ENCODE data around the gene NXPE4.

NXPE4 gene

DNA sequence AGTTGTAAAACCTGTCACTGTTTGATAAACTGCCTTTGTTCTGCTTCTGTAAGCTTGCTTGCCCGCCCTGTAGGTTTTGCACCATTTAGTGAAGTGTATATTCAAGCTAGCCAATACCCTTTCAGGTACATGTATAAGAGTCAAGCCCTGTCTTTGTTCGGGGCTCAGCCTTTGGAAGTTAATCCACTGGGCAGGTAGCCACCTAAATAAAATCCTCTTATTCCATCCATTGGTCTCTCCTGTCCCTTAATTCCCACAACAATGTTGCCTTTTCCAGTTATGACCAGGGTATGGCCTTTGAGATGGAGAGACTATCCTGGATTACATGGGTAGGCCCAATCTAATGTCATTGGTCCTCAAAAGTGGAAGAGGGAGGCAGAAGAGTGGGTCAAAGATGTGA lies 69.9 kb downstream of the NXPE4 start:
- TF ChIP-seq, protein P1, sequence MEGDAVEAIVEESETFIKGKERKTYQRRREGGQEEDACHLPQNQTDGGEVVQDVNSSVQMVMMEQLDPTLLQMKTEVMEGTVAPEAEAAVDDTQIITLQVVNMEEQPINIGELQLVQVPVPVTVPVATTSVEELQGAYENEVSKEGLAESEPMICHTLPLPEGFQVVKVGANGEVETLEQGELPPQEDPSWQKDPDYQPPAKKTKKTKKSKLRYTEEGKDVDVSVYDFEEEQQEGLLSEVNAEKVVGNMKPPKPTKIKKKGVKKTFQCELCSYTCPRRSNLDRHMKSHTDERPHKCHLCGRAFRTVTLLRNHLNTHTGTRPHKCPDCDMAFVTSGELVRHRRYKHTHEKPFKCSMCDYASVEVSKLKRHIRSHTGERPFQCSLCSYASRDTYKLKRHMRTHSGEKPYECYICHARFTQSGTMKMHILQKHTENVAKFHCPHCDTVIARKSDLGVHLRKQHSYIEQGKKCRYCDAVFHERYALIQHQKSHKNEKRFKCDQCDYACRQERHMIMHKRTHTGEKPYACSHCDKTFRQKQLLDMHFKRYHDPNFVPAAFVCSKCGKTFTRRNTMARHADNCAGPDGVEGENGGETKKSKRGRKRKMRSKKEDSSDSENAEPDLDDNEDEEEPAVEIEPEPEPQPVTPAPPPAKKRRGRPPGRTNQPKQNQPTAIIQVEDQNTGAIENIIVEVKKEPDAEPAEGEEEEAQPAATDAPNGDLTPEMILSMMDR (IDR thresholded peaks at IDR 0.05; ENCODE audit: low read depth, low read length): no peak
- no peak for DNase-seq (ENCODE audit: extremely low read depth, low read depth)

DNA sequence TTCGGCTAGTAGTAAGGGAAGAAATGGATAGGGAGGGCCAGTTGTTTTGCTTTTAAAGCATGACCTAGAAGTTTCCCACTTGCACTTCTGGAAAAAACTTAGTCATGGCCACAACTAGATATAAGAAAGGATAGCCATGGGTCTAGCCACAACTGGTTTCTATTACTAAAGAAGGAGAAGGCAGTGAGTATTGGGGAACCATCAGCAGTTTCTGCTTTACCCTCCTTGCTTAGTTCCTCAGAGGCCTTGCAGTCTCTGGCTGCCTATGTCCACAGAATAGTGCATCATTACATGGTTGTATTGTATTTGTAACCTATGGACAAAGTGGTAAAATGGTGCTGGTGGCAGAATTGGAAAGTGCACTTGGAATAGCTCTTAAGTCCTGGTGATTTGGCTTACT lies 71.5 kb downstream of the NXPE4 start:
- no peak for DNase-seq (ENCODE audit: extremely low read depth, low read depth)
- TF ChIP-seq, protein P1 (IDR thresholded peaks at IDR 0.05; ENCODE audit: low read depth, low read length): no peak

DNA sequence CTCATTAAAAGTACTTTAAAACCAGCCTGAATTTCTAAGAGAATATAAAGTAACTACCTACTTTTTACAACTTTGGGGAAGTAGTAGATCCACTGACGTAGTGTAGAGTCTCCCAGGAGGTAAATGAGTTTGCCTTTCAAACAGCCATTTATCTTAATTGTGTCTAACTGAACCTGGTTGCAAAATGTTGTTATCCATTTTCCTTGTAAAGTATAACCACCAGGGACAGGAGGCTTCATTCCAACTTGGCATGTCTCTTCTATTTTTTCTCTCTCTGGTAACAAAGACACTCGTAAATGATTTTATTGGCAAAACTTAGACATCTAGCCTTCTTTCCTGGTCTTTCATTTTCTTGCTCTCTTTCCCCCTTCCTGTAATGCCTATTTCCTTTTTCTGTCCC lies 72.8 kb downstream of the NXPE4 start:
- no peak for DNase-seq (ENCODE audit: extremely low read depth, low read depth)
- TF ChIP-seq, protein P1 (IDR thresholded peaks at IDR 0.05; ENCODE audit: low read depth, low read length): no peak
